Ascending aorta (tissue), 2 donors: ENCODE measurements around the gene PPP1R37. TPM values are rescaled to one million over a fixed set of nuclear protein-coding genes. Genes with fewer than 3 reads are reported as not detected.

Source experiments
- DNase-seq, 2 donors: peaks; one replicate each; pipeline ENCODE4 v3.0.0-alpha.2; 2019; ENCODE audit warnings: low spot score in 2 of 2
- H3K27ac ChIP-seq, 2 donors: fragments of 200-600 bp; sonication (generic); one replicate each; pipeline ENCODE4 v1.5.1; 2016 to 2017; ENCODE audit warnings: mild to moderate bottlenecking in 1 of 2
- H3K27me3 ChIP-seq: fragments of 200-600 bp; sonication (generic); one replicate; pipeline ENCODE4 v1.5.1; 2017
- H3K36me3 ChIP-seq, 2 donors: fragments of 200-600 bp; sonication (generic); one replicate each; pipeline ENCODE4 v1.5.1; 2016
- H3K4me1 ChIP-seq, 2 donors: fragments of 200-600 bp; sonication (generic); one replicate each; pipeline ENCODE4 v1.5.1; 2016 to 2017; ENCODE audit warnings: mild to moderate bottlenecking in 1 of 2
- H3K4me3 ChIP-seq, 2 donors: fragments of 200-600 bp; sonication (generic); one replicate each; pipeline ENCODE4 v1.5.1; 2016 to 2017; ENCODE audit warnings: mild to moderate bottlenecking in 1 of 2
- H3K9me3 ChIP-seq, 2 donors: fragments of 200-600 bp; sonication (generic); one replicate each; pipeline ENCODE4 v1.5.1; 2016
- CTCF ChIP-seq, 3 experiments: fragments of 200-600 bp in 2 of 3; fragments of 450-650 bp in 1 of 3; sonication (generic) in 2 of 3; IDR thresholded peaks; one replicate each; pipeline ENCODE4 v1.5.1; 2016 to 2019; ENCODE audit warnings: antibody characterized with exemption in 3 of 3, mild to moderate bottlenecking in 1 of 3, moderate library complexity in 1 of 3
- intact Hi-C: fragments of 100-400 bp; cut with DNase I; formaldehyde crosslinking; loops from one replicate; pipeline ENCODE4 v1.15.1; 2023
- total RNA-seq: library from RNA; depleted of rRNA; stranded (reverse); fragments of >200 nt; gene quantifications from one replicate; pipeline ENCODE4 v1.1.0, GENCODE V29; 2016

Gene PPP1R37
- total RNA-seq, 1 donor from 2014 or later: 17.6 TPM

GRCh38 chr19:45128146-45128545, 35.2 kb downstream of the PPP1R37 start:
- Histone ChIP-seq H3K4me1 (no peaks in the 10 kb centered on the region), H3K4me3 (no peak overlapping the region), H3K27ac (no peak overlapping the region), H3K27me3 (no peaks in the 10 kb centered on the region), H3K36me3 (no peaks in the 10 kb centered on the region), H3K9me3 (no peaks in the 10 kb centered on the region)
- DNase-seq: no peak
- no peak for TF ChIP-seq CTCF (IDR thresholded peaks at IDR 0.05)
- intact Hi-C loops: no loop called here

GRCh38 chr19:45128806-45129205, 35.8 kb downstream of the PPP1R37 start:
- Histone ChIP-seq H3K27me3 (no peaks in the 10 kb centered on the region), H3K9me3 (no peaks in the 10 kb centered on the region), H3K4me3 (no peak overlapping the region), H3K27ac (no peak overlapping the region), H3K4me1 (no peaks in the 10 kb centered on the region), H3K36me3 (no peaks in the 10 kb centered on the region)
- TF ChIP-seq CTCF (IDR thresholded peaks at IDR 0.05): no peak
- intact Hi-C loops: no loop called here
- no peak for DNase-seq

DNA sequence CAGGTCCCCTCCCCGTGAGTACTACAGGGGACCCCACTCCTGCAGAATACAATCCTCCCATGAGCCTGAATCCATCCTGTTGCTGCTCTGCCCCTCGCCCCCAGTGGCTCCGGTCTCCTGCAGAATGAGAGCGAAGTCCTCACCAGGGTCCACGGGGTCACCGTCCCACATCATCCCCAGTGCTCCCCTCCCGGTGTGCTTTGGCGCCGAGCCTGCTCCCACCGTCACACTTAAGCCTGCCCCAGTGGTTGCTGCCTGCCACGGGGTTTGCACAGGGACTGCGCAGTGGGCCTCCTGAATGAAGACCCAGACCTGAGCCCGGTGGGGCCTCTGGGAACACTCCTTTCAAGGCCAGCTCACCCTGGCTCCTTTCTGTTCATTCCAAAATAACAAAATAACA, 37.3 kb downstream of the PPP1R37 start:
- DNase-seq: no peak
- TF ChIP-seq CTCF (IDR thresholded peaks at IDR 0.05): no peak
- H3K36me3 ChIP-seq: no peaks in the 10 kb centered on the region
- H3K27me3 ChIP-seq: no peaks in the 10 kb centered on the region
- H3K27ac ChIP-seq: no peak overlapping the region
- H3K4me1 ChIP-seq: no peaks in the 10 kb centered on the region
- H3K4me3 ChIP-seq: no peak overlapping the region
- intact Hi-C loops: no loop called here
- no peaks in the 10 kb centered on the region for H3K9me3 ChIP-seq

- intact Hi-C loops: no loop called here
Measured at GRCh38 chr19:45130888-45131615, 38.1 kb downstream of the PPP1R37 start.

GRCh38 chr19:45133661-45134060, 40.7 kb downstream of the PPP1R37 start:
- no peaks in the 10 kb centered on the region for H3K36me3 ChIP-seq
- H3K27me3 ChIP-seq: no peaks in the 10 kb centered on the region
- no peak for DNase-seq
- no peak for TF ChIP-seq CTCF (IDR thresholded peaks at IDR 0.05)
- no peak overlapping the region for H3K27ac ChIP-seq
- intact Hi-C loops: no loop called here
- no peak overlapping the region for H3K4me3 ChIP-seq
- H3K9me3 ChIP-seq: no peaks in the 10 kb centered on the region
- no peaks in the 10 kb centered on the region for H3K4me1 ChIP-seq

More at GRCh38 chr19:45130888-45131615, 38.1 kb downstream of the PPP1R37 start:
- no peak for DNase-seq
- Histone ChIP-seq H3K36me3 (no peaks in the 10 kb centered on the region), H3K27me3 (no peaks in the 10 kb centered on the region), H3K9me3 (no peaks in the 10 kb centered on the region), H3K27ac (no peak overlapping the region), H3K4me3 (no peak overlapping the region), H3K4me1 (no peaks in the 10 kb centered on the region)
- TF ChIP-seq CTCF (IDR thresholded peaks at IDR 0.05): no peak
